CD14-positive monocyte (primary cell): ENCODE data around the gene CAD. TPM values are rescaled to one million over a fixed set of nuclear protein-coding genes. Genes with fewer than 3 reads are reported as not detected.

Experiments
- DNase-seq, 3 donors: peaks; one replicate each; pipeline ENCODE4 v3.0.0-alpha.2; 2011 to 2022
- H2AFZ ChIP-seq: 2 replicates; pipeline ENCODE4 v1.6.0; 2012; ENCODE audit warnings: mild to moderate bottlenecking, low read depth, low read length, inconsistent platforms; ENCODE audit not compliant: insufficient read depth, poor library complexity, severe bottlenecking
- H3K27ac ChIP-seq, 2 donors: 1 replicate in 1 of 2; 2 replicates in 1 of 2; pipeline ENCODE4 v1.5.1; 2012 to 2013; ENCODE audit warnings: low read length in 2 of 2, control low read depth in 1 of 2, inconsistent platforms in 1 of 2, low read depth in 1 of 2, mild to moderate bottlenecking in 1 of 2
- H3K27me3 ChIP-seq, 2 donors: one replicate each; pipeline versions ENCODE4 v1.6.0 to v1.6.1; 2011 to 2013; ENCODE audit warnings: low read length in 2 of 2; ENCODE audit not compliant: control insufficient read depth in 2 of 2, insufficient read depth in 2 of 2
- H3K36me3 ChIP-seq, 2 donors: replicated peaks in 1 of 2; 1 replicate in 1 of 2; 2 replicates in 1 of 2; pipeline versions ENCODE4 v1.5.1 to v1.6.1; 2012 to 2013; ENCODE audit warnings: low read length in 2 of 2, control low read depth in 1 of 2, inconsistent platforms in 1 of 2, mild to moderate bottlenecking in 1 of 2; ENCODE audit not compliant: insufficient read depth in 2 of 2, control insufficient read depth in 1 of 2
- H3K4me1 ChIP-seq, 2 donors: 1 replicate in 1 of 2; 2 replicates in 1 of 2; pipeline versions ENCODE4 v1.5.1 to v1.6.1; 2012 to 2013; ENCODE audit warnings: low read length in 2 of 2, control low read depth in 1 of 2, inconsistent platforms in 1 of 2, mild to moderate bottlenecking in 1 of 2, moderate library complexity in 1 of 2; ENCODE audit not compliant: insufficient read depth in 2 of 2, control insufficient read depth in 1 of 2
- H3K4me2 ChIP-seq: replicated peaks from 2 replicates; pipeline ENCODE3; 2012; ENCODE audit warnings: low read length, moderate library complexity, mild to moderate bottlenecking; ENCODE audit not compliant: poor library complexity, severe bottlenecking; ENCODE audit errors: extremely low read depth
- H3K4me3 ChIP-seq, 3 experiments: fragments of 200-600 bp in 1 of 3; sonication (generic) in 1 of 3; replicated peaks in 1 of 3; 1 replicate in 2 of 3; 2 replicates in 1 of 3; pipeline ENCODE4 v1.5.1; 2011 to 2013; ENCODE audit warnings: low read length in 3 of 3, mild to moderate bottlenecking in 3 of 3, control low read depth in 2 of 3, low read depth in 2 of 3, inconsistent platforms in 1 of 3, moderate library complexity in 1 of 3
- H3K79me2 ChIP-seq: 2 replicates; pipeline ENCODE4 v1.6.0; 2012; ENCODE audit warnings: mild to moderate bottlenecking, control low read depth, inconsistent platforms, low read length, moderate library complexity; ENCODE audit not compliant: insufficient read depth
- H3K9ac ChIP-seq: 2 replicates; pipeline ENCODE4 v1.6.0; 2017; ENCODE audit warnings: low read length, mild to moderate bottlenecking; ENCODE audit not compliant: insufficient read depth, poor library complexity, severe bottlenecking
- H3K9me3 ChIP-seq, 2 donors: replicated peaks in 1 of 2; 1 replicate in 1 of 2; 2 replicates in 1 of 2; pipeline versions ENCODE4 v1.5.1 to v1.6.1; 2012 to 2013; ENCODE audit warnings: low read length in 2 of 2, control low read depth in 1 of 2; ENCODE audit not compliant: control insufficient read depth in 1 of 2, insufficient read depth in 1 of 2
- H4K20me1 ChIP-seq: 2 replicates; pipeline ENCODE4 v1.6.0; 2012; ENCODE audit warnings: mild to moderate bottlenecking, low read length, control low read depth, moderate library complexity; ENCODE audit not compliant: insufficient read depth
- H3K27ac Mint-ChIP-seq, 7 donors: one replicate each; pipeline ENCODE4 v1.8.0; 2020; ENCODE audit warnings: mild to moderate bottlenecking in 7 of 7, mixed read lengths in 7 of 7, moderate library complexity in 6 of 7, inconsistent platforms in 2 of 7
- H3K27me3 Mint-ChIP-seq, 3 donors: one replicate each; pipeline ENCODE4 v1.8.0; 2021 to 2022; ENCODE audit warnings: low read depth in 3 of 3, mild to moderate bottlenecking in 3 of 3, mixed read lengths in 3 of 3, moderate library complexity in 3 of 3, inconsistent platforms in 1 of 3
- H3K36me3 Mint-ChIP-seq, 2 donors: one replicate each; pipeline ENCODE4 v1.8.0; 2020; ENCODE audit warnings: mixed read lengths in 2 of 2, inconsistent platforms in 1 of 2, mild to moderate bottlenecking in 1 of 2
- H3K4me1 Mint-ChIP-seq: one replicate; pipeline ENCODE4 v1.8.0; 2020; ENCODE audit warnings: mild to moderate bottlenecking, mixed read lengths
- H3K4me3 Mint-ChIP-seq, 2 donors: one replicate each; pipeline ENCODE4 v1.8.0; 2020; ENCODE audit warnings: mild to moderate bottlenecking in 2 of 2, mixed read lengths in 2 of 2, moderate library complexity in 1 of 2
- H3K9me3 Mint-ChIP-seq, 7 donors: one replicate each; pipeline ENCODE4 v1.8.0; 2020 to 2022; ENCODE audit warnings: mixed read lengths in 7 of 7, mild to moderate bottlenecking in 6 of 7, moderate library complexity in 6 of 7, inconsistent platforms in 2 of 7
- CTCF ChIP-seq: fragments of 200-600 bp; IDR thresholded peaks from one replicate; pipeline ENCODE4 v1.8.0; 2022; ENCODE audit warnings: antibody characterized with exemption, mild to moderate bottlenecking
- WGBS: methylation state at CpG from one replicate; pipeline ENCODE4 v1.1.5; 2013; ENCODE audit warnings: missing lambda C conversion rate; ENCODE audit not compliant: insufficient coverage; 5-methylcytosine and 5-hydroxymethylcytosine counted together
- intact Hi-C, 2 donors: fragments of 100-400 bp; cut with micrococcal nuclease; formaldehyde crosslinking; loops; one replicate each; pipeline versions ENCODE4 v1.15.0 to v1.15.1; 2023
- polyA plus RNA-seq, 3 donors: library from polyadenylated mRNA; depleted of rRNA in 1 of 3; unstranded in 2 of 3; stranded (reverse) in 1 of 3; fragments of 300-500 nt in 2 of 3; fragments of >200 nt in 1 of 3; fragmentation: Illumina TruSeq in 2 of 3; gene quantifications; 1 replicate in 2 of 3; 2 replicates in 1 of 3; pipeline ENCODE4 v1.2.3, GENCODE V29; 2012 to 2021

The CAD gene
- polyA plus RNA-seq, 3 donors, result 0.71 to 17.3 (median 1.7) TPM

- WGBS, result 90% methylated on average over 2 of the region's 3 CpGs
- Histone ChIP-seq H3K27me3 (peaks cover 12 to 22% of the 10 kb centered on the region in 2 donors), H3K9me3 (peaks cover 0 to 8% of the 10 kb centered on the region in 2 donors), H3K36me3 (no peaks in the 10 kb centered on the region), H3K4me1 (peaks cover 3% of the 10 kb centered on the region in 2 donors), H2AFZ (no peak overlapping the region), H3K4me3 (no peak overlapping the region), H3K9ac (no peak overlapping the region), H3K27ac (no peak overlapping the region), H3K79me2 (no peaks in the 10 kb centered on the region), H3K4me2 (no peak overlapping the region), H4K20me1 (no peaks in the 10 kb centered on the region)
- Mint-ChIP-seq H3K9me3 (peaks cover 0 to 6% (median 2%) of the 10 kb centered on the region in 7 donors), H3K27me3 (peaks cover 8 to 12% (median 10%) of the 10 kb centered on the region in 3 donors), H3K27ac (no peak overlapping the region), H3K4me1 (peaks cover 4% of the 10 kb centered on the region), H3K36me3 (peaks cover 5% of the 10 kb centered on the region in 2 donors), H3K4me3 (no peak overlapping the region)
- intact Hi-C loops, result no loop called here
- TF ChIP-seq CTCF, result no peak
- DNase-seq, result no peak
Measured at GRCh38 chr2:27270131-27270530, 53.0 kb downstream of the CAD start.

DNA sequence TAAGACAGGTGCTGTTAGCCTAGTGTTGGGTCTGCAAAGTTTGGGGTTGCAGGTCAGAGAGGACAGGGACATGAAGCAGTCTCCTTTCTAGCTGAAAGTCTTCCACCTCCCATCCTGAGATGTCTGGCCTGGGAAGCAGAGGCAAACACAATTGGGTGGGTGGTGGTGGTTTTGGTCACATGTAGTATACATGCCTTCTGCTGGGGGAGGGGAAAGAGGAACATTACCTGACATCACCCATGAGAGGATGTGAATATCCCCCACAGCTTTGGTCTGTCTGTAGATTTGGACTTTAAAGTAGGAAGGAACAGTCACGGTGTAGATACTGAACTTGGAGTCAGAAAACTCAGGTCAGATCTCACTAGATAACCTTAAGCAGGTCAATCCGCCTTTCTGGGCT is 53.5 kb downstream of the CAD start:
- no peak for TF ChIP-seq CTCF
- Histone ChIP-seq H4K20me1 (no peaks in the 10 kb centered on the region), H3K79me2 (no peaks in the 10 kb centered on the region), H3K4me2 (no peak overlapping the region), H3K36me3 (no peaks in the 10 kb centered on the region), H3K27me3 (peaks cover 7 to 17% of the 10 kb centered on the region in 2 donors), H3K4me3 (no peak overlapping the region), H3K27ac (no peak overlapping the region), H2AFZ (no peak overlapping the region), H3K9me3 (peaks cover 0 to 2% of the 10 kb centered on the region in 2 donors), H3K9ac (no peak overlapping the region), H3K4me1 (no peaks in the 10 kb centered on the region)
- Mint-ChIP-seq H3K9me3 (peaks cover 0 to under 1% (median 0%) of the 10 kb centered on the region in 7 donors), H3K27me3 (peaks cover 8 to 12% (median 10%) of the 10 kb centered on the region in 3 donors), H3K36me3 (peaks cover under 1% of the 10 kb centered on the region in 2 donors), H3K4me3 (no peak overlapping the region), H3K27ac (no peak overlapping the region), H3K4me1 (no peaks in the 10 kb centered on the region)
- no peak for DNase-seq
- no CpG with 5 or more reads among the region's 2 CpGs for WGBS
- intact Hi-C loops, result no loop called here
